CD4-positive, alpha-beta T cell treated with Interleukin-17A for 1 hour (primary cell): ENCODE data around the gene SELENOW.
"Not testable (repeated sequence)": the region's sequence is repeated elsewhere in the genome, so short reads cannot be mapped to it uniquely, and the experiment has no call there.

Experiments used
- DNase-seq: peaks from one replicate; pipeline ENCODE4 v3.0.0-alpha.2; 2020

The SELENOW gene

GRCh38 chr19:47756953-47757608 lies 21.4 kb upstream of the SELENOW start:
- no peak for DNase-seq

- DNase-seq, result no peak
Measured at GRCh38 chr19:47757617-47758442, 20.7 kb upstream of the SELENOW start.

GRCh38 chr19:47758443-47758804 lies 20.1 kb upstream of the SELENOW start:
- DNase-seq, result no peak

- no peak for DNase-seq
Measured at GRCh38 chr19:47760632-47760999, 17.9 kb upstream of the SELENOW start.

- DNase-seq, result no peak
Measured at GRCh38 chr19:47761566-47761965, 16.9 kb upstream of the SELENOW start.

- no peak for DNase-seq
Measured at GRCh38 chr19:47762151-47762550, 16.4 kb upstream of the SELENOW start.

- DNase-seq, result no peak
Measured at GRCh38 chr19:47762615-47763308, 15.7 kb upstream of the SELENOW start.

- DNase-seq, result not testable (repeated sequence)
Measured at GRCh38 chr19:47764705-47765104, 13.8 kb upstream of the SELENOW start.

- DNase-seq, result peak; percentile 49
Measured at GRCh38 chr19:47765523-47766358, 12.8 kb upstream of the SELENOW start.

- DNase-seq, result no peak
Measured at GRCh38 chr19:47766359-47766620, 12.2 kb upstream of the SELENOW start.

- DNase-seq, result no peak
Measured at GRCh38 chr19:47766670-47767069, 11.8 kb upstream of the SELENOW start.

- no peak for DNase-seq
Measured at GRCh38 chr19:47767349-47767748, 11.2 kb upstream of the SELENOW start.

GRCh38 chr19:47768604-47769003 lies 9.9 kb upstream of the SELENOW start:
- no peak for DNase-seq

GRCh38 chr19:47769534-47769933 lies 9.0 kb upstream of the SELENOW start:
- no peak for DNase-seq

GRCh38 chr19:47771291-47771690 lies 7.2 kb upstream of the SELENOW start:
- not testable (repeated sequence) for DNase-seq

GRCh38 chr19:47776568-47776967 lies 1.9 kb upstream of the SELENOW start:
- no peak for DNase-seq

- not testable (repeated sequence) for DNase-seq
Measured at GRCh38 chr19:47777245-47778048, 1.1 kb upstream of the SELENOW start.

GRCh38 chr19:47778954-47779351 lies 450 bp downstream of the SELENOW start:
- peak; percentile 29 for DNase-seq

- DNase-seq, result no peak
Measured at GRCh38 chr19:47779524-47780214, 1.2 kb downstream of the SELENOW start.

- no peak for DNase-seq
Measured at GRCh38 chr19:47780215-47780551, 1.7 kb downstream of the SELENOW start.

GRCh38 chr19:47781590-47782262 lies 3.2 kb downstream of the SELENOW start:
- no peak for DNase-seq
